GM12891 (cell line): ENCODE results near the gene ARHGAP26.
A peak's percentile ranks its signal among the peaks of the same experiment; 100 is the strongest.

Source experiments
- DNase-seq: peaks from one replicate; pipeline ENCODE4 v3.0.0; 2011; ENCODE audit warnings: low spot score; ENCODE audit not compliant: insufficient read length
- FAIRE-seq: peaks from 2 replicates; lab custom pipeline; 2011; peaks lifted over from hg19 to GRCh38; lab: Jason Lieb, UNC
- PAX5 ChIP-seq: IDR thresholded peaks from 2 replicates; pipeline ENCODE4 v1.6.1; 2011; ENCODE audit warnings: low read length, moderate library complexity, mild to moderate bottlenecking; ENCODE audit not compliant: insufficient read depth, severe bottlenecking
- POLR2A ChIP-seq: IDR thresholded peaks from 2 replicates; pipeline ENCODE4 v1.6.1; 2011; ENCODE audit warnings: low read depth, low read length, control low read depth
- POLR2AphosphoS5 ChIP-seq: IDR thresholded peaks from 2 replicates; pipeline ENCODE4 v1.6.1; 2011; ENCODE audit warnings: low read depth, low read length, control low read depth
- POU2F2 ChIP-seq: IDR thresholded peaks from 2 replicates; pipeline ENCODE4 v1.6.1; 2011; ENCODE audit warnings: low read depth, mild to moderate bottlenecking, control low read depth, low read length, moderate library complexity
- SPI1 ChIP-seq: IDR thresholded peaks from 2 replicates; pipeline ENCODE4 v1.6.1; 2011; ENCODE audit warnings: low read depth, low read length, control low read depth
- TAF1 ChIP-seq: IDR thresholded peaks from 2 replicates; pipeline ENCODE4 v1.6.1; 2011; ENCODE audit warnings: low read depth, low read length, control low read depth

ARHGAP26 gene

GRCh38 chr5:143161885-143162540, 391.8 kb downstream of the ARHGAP26 start:
- no peak for TF ChIP-seq POU2F2
- no peak for TF ChIP-seq SPI1
- no peak for TF ChIP-seq POLR2AphosphoS5
- no peak for TF ChIP-seq PAX5
- no peak for TF ChIP-seq TAF1
- TF ChIP-seq POLR2A, result no peak
- DNase-seq (no peak), FAIRE-seq (peak; percentile 26)

GRCh38 chr5:143162810-143163209, 392.6 kb downstream of the ARHGAP26 start:
- TF ChIP-seq TAF1 (no peak), POLR2AphosphoS5 (no peak), SPI1 (no peak), POU2F2 (no peak), POLR2A (no peak)
- DNase-seq, result no peak
- no peak for FAIRE-seq

GRCh38 chr5:143164557-143164956, 394.4 kb downstream of the ARHGAP26 start:
- TF ChIP-seq TAF1 (no peak), PAX5 (no peak), POLR2A (no peak), SPI1 (no peak), POU2F2 (no peak), POLR2AphosphoS5 (no peak)
- DNase-seq, result no peak
- no peak for FAIRE-seq

GRCh38 chr5:143165049-143165880, 395.1 kb downstream of the ARHGAP26 start:
- no peak for TF ChIP-seq SPI1
- no peak for FAIRE-seq
- DNase-seq, result no peak

GRCh38 chr5:143166090-143166489, 395.9 kb downstream of the ARHGAP26 start:
- no peak for FAIRE-seq
- no peak for DNase-seq
- TF ChIP-seq POLR2A (no peak), POLR2AphosphoS5 (no peak), PAX5 (no peak), POU2F2 (no peak), SPI1 (no peak), TAF1 (no peak)

- FAIRE-seq, result no peak
- DNase-seq, result no peak
- TF ChIP-seq POLR2AphosphoS5 (no peak), PAX5 (no peak), POU2F2 (no peak), SPI1 (no peak), POLR2A (no peak), TAF1 (no peak)
Observed at GRCh38 chr5:143166661-143167420, 396.7 kb downstream of the ARHGAP26 start.

GRCh38 chr5:143168171-143168741, 398.1 kb downstream of the ARHGAP26 start:
- DNase-seq (no peak), FAIRE-seq (no peak)
- TF ChIP-seq PAX5, result no peak
- TF ChIP-seq POLR2AphosphoS5, result no peak
- TF ChIP-seq TAF1, result no peak
- no peak for TF ChIP-seq POLR2A
- TF ChIP-seq SPI1, result no peak
- no peak for TF ChIP-seq POU2F2

- no peak for TF ChIP-seq SPI1
- TF ChIP-seq POU2F2, result no peak
- TF ChIP-seq POLR2A, result no peak
- TF ChIP-seq TAF1, result no peak
- no peak for TF ChIP-seq POLR2AphosphoS5
- TF ChIP-seq PAX5, result no peak
- no peak for DNase-seq
- FAIRE-seq, result no peak
Observed at GRCh38 chr5:143168921-143169810, 399.0 kb downstream of the ARHGAP26 start.

- DNase-seq (no peak), FAIRE-seq (no peak)
- no peak for TF ChIP-seq POU2F2
- no peak for TF ChIP-seq SPI1
- TF ChIP-seq POLR2A, result no peak
- no peak for TF ChIP-seq POLR2AphosphoS5
- no peak for TF ChIP-seq PAX5
- no peak for TF ChIP-seq TAF1
Observed at GRCh38 chr5:143170104-143170503, 399.9 kb downstream of the ARHGAP26 start.
